HuH-7.5 (cell line): ENCODE measurements around the gene ITGA2.

ENCODE experiments used
- DNase-seq: peaks from one replicate; pipeline ENCODE4 v3.0.0; 2011; ENCODE audit warnings: low spot score

ITGA2 gene

DNA sequence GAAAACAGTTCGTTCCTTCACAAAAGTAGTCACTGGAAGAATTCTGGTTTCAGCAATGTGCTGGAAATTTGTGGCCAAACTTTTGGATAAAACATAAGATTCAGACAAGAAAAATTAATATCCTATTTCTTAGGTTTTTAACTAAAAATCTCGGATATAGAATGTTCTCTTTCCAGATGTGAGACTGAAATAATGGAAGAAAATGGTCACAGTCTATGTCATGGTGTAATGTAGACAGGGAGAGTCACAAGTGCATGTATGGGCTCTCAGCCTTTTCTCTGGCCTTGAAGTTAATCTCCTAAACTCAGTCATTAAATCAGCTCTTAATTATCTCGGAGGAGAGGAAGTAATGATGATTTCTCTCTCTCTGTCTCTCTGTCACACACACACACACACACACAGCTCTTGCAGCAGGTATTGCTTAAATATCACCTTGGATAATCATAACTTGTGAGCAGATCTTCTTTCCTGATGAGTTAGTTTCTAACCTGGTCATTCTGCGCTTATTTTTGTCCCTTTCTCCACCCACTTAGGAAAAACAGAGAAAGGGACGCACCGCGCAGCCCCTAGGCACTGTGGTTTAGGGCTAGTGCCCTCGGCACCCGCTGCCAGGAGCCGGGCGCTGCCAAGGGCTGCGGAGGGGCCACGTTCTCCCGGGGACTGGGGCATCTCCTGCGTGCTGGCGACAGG is 672 bp upstream of the ITGA2 start:
- peak; percentile 4 for DNase-seq

GRCh38 chr5:52989781-52990527 is 802 bp downstream of the ITGA2 start:
- DNase-seq = peak; percentile 15

GRCh38 chr5:52990528-52990925 is 1.4 kb downstream of the ITGA2 start:
- DNase-seq = no peak

DNA sequence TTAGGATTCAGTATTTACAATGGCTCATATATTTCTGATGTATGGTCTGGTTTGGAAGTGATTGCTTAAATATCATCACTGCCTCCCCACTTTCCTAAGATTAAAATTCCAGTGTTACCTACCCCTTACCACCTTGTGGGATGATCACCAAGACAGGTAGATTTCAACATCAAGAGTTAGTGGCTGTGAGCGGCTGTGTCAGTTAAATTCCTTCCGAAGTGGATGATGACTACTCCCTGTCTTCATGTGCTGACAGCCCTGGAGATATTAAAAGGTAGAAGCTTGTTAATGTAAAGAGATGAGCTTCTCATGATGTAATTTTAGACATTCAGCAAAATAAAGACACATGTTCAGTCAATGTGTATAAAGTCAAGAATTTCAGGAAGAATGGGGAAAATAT is 4.2 kb downstream of the ITGA2 start:
- DNase-seq = no peak

- no peak for DNase-seq
Measured at GRCh38 chr5:52994266-52994665, 5.1 kb downstream of the ITGA2 start.

DNA sequence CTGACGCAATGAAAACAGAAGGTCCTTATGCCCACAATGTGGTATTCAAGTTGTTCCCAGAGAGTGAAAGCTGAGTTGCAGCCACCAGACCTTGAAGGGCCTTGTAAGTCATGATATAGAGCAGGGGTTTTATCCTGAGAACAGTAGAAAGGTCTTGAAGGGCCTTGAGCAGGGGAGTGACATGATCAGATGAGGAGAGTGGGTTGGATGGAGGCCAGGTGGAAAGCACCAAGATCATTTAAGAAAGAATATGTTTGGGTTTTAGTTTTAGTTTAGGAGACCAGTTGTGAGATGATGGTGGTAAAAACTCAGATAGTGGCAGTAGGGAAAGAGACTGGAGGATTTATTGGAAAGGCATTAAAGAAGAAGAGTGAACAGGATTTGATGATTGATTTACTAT is 5.9 kb downstream of the ITGA2 start:
- DNase-seq = no peak

- DNase-seq = no peak
Measured at GRCh38 chr5:52995914-52996313, 6.8 kb downstream of the ITGA2 start.

GRCh38 chr5:52996979-52997378 is 7.8 kb downstream of the ITGA2 start:
- no peak for DNase-seq

DNA sequence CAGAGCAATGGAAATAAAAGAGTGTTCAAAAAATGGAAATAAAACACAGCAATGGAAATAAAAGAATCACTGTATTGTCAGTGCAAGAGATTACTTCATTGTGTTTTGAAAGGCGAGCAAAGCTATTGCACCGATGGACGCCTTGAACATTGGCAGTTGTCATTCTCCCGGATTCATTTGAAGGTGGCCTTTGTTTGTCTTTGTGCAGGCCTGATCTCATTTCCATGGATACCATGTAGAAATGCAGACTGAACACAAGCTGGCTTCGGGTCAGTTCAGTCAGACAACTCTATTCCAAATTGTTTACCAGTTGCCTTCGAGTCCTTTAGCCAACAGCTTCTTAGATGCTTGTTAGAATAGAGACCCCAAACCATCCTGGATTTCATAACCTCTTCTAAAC is 8.3 kb downstream of the ITGA2 start:
- DNase-seq = peak; percentile 43

- no peak for DNase-seq
Measured at GRCh38 chr5:52998552-52999313, 9.6 kb downstream of the ITGA2 start.

GRCh38 chr5:52999344-52999949 is 10.3 kb downstream of the ITGA2 start:
- no peak for DNase-seq

- no peak for DNase-seq
Measured at GRCh38 chr5:53001541-53001940, 12.4 kb downstream of the ITGA2 start.

GRCh38 chr5:53002491-53002890 is 13.3 kb downstream of the ITGA2 start:
- DNase-seq = no peak

DNA sequence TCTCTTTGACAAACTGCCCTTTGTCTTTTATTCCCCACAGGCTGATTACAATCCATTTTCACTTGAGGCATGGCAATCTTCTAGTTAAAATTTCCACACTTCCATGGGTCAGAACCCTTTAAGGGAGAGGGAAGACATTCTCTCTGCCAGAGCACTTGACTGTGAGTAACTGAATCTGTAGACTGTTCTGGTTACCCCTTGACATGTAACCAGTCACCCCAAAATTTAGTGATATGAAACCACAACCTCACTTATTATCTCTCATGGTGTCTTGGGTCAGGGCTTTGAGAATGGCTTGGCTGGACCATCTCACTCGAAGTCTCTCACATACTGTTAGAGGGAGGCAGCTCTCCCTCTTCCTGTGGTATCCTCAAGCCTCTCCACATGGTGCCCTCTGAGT is 14.0 kb downstream of the ITGA2 start:
- DNase-seq = no peak

DNA sequence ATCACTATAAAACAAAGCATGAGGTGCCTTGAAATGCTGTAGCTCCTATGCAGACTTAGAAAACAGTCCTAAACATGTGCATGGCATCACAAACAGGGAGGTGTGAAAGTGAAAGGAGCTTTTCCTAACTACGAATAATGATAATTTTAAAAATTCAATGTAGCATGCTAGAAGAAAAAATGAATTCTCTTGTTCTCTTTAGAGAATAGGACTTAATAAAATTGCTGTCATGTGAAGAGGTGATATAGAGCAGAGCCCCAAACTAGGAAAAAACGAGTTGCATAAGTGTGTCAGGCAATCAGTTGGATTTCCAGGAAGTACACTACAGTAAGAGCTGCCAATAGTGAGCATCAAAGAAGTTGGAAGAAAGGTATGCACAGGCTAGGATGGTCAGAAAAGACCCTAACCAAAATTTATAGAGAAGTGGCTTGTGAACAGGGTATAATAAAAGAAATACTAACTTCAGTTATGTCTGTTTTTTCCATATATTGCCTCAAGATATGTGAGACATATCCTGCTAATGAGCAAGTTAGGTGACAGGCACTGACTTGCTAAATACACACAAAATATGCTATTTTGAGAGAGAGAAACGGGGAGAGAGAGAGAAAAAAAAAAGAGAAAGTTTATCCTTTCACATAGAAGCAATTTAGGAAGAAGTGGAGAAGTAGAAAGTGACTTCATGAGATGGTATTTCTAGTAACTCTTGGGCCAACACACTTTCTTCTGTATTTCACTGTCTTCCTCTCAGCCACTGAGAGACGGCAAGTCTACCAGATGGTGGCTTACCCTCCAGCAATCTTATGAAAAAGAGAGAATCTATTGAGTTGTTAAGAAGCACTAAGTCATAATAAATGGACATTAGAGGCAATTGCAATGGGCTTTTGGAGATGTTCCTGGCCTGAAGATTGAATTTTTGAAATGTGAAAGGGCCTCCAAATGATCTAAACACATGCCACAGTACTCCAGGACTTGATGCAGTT is 18.0 kb downstream of the ITGA2 start:
- no peak for DNase-seq

GRCh38 chr5:53008751-53009150 is 19.6 kb downstream of the ITGA2 start:
- DNase-seq = no peak

- no peak for DNase-seq
Measured at GRCh38 chr5:53009816-53010215, 20.7 kb downstream of the ITGA2 start.

DNA sequence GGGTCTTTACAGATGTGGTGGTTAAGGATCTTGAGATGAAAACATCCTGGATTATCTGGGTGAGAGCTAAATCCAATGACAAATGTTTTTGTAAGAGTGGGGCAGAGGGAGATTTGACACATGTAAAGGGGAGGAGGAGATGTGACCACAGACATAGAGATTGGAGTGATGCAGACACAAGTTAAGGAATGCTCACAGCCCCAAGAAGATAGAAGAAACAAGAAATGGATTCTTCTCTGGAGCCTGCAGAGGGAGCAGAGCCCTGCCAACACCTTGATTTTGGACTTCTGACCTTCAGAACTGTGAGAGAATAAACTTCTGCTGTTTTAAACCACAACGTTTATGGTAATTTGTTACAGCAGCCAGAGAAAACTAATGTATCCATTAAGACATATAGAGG is 21.7 kb downstream of the ITGA2 start:
- DNase-seq = no peak

DNA sequence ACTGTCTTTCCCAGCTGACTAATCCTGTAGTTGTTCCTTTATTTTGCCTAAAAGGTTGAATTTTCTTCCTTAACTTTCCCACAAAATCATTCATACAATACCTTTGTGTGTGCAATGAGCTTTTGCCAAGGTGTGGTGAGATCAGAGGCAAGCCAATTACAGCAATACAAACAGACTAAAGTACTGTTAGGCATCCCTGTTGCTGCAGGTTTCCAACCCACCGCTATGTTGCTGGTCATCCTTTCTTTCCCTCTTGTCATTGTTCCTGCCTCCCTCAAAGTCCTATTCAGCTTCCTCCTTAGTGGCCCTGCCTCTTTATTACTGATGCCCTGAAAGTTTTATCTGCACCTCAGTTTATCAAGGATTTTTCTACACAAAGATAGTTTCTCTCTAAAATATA is 22.1 kb downstream of the ITGA2 start:
- no peak for DNase-seq

- no peak for DNase-seq
Measured at GRCh38 chr5:53013857-53014256, 24.7 kb downstream of the ITGA2 start.

- no peak for DNase-seq
Measured at GRCh38 chr5:53017383-53017782, 28.2 kb downstream of the ITGA2 start.
